Type B pancreatic cell (in vitro differentiated cells): ENCODE results near the gene MAN1A2. TPM values are rescaled to one million over a fixed set of nuclear protein-coding genes. Genes with fewer than 3 reads are reported as not detected.

Experiments
- DNase-seq: peaks from one replicate; pipeline ENCODE4 v3.0.0; 2021; ENCODE audit warnings: mixed read lengths; ENCODE audit not compliant: unreplicated experiment; ENCODE audit errors: extremely low spot score
- H3K27ac Mint-ChIP-seq: 2 replicates; pipeline ENCODE4 v1.8.0; 2021; ENCODE audit warnings: mild to moderate bottlenecking, mixed read lengths
- H3K27me3 Mint-ChIP-seq: 2 replicates; pipeline ENCODE4 v1.8.0; 2021; ENCODE audit warnings: mixed read lengths
- H3K36me3 Mint-ChIP-seq: 2 replicates; pipeline ENCODE4 v1.8.0; 2021; ENCODE audit warnings: mixed read lengths
- H3K4me1 Mint-ChIP-seq: one replicate; pipeline ENCODE4 v1.8.0; 2021; ENCODE audit warnings: mixed read lengths; ENCODE audit not compliant: unreplicated experiment
- H3K4me3 Mint-ChIP-seq: 2 replicates; pipeline ENCODE4 v1.8.0; 2021; ENCODE audit warnings: mild to moderate bottlenecking, mixed read lengths
- H3K9me3 Mint-ChIP-seq: 2 replicates; pipeline ENCODE4 v1.8.0; 2021; ENCODE audit warnings: mixed read lengths
- total RNA-seq: library from RNA; stranded (reverse); gene quantifications from 2 replicates; pipeline ENCODE4 v1.2.1, GENCODE V29; 2021; ENCODE audit warnings: low replicate concordance
- TF ChIP-seq, protein P1 (sequence below): fragments of 200-600 bp; sonication (generic); conservative IDR thresholded peaks from 2 replicates; pipeline ENCODE4 v1.5.0; 2021; ENCODE audit warnings: antibody characterized with exemption, mild to moderate bottlenecking

Gene MAN1A2
- total RNA-seq, 1 donor from 2014 or later: 56.1 TPM

DNA sequence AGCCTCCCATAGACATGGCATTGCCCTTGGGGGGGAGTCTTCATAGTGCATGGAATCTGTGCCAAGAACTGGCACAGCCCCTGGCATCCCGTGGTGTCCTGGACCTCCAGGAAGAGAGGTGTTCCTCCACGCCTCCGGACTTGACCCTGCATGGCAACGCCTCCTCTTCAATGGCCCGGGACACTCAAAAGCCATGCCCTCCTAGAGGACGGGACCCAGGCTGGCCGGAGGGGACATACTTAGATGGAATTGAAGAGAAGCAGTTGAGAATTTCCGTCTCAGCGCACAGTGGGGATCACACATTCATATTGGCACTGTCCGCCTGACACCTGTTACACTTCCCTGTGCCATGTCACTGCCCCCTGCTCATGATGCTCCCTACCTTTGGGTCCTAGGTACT is 200.2 kb downstream of the MAN1A2 start:
- Mint-ChIP-seq H3K4me3 (no peak overlapping the region), H3K27me3 (no peaks in the 10 kb centered on the region), H3K27ac (no peak overlapping the region), H3K9me3 (no peaks in the 10 kb centered on the region), H3K36me3 (no peaks in the 10 kb centered on the region), H3K4me1 (peaks cover 9% of the 10 kb centered on the region)
- peak; percentile 39 for DNase-seq
- TF ChIP-seq, protein P1, sequence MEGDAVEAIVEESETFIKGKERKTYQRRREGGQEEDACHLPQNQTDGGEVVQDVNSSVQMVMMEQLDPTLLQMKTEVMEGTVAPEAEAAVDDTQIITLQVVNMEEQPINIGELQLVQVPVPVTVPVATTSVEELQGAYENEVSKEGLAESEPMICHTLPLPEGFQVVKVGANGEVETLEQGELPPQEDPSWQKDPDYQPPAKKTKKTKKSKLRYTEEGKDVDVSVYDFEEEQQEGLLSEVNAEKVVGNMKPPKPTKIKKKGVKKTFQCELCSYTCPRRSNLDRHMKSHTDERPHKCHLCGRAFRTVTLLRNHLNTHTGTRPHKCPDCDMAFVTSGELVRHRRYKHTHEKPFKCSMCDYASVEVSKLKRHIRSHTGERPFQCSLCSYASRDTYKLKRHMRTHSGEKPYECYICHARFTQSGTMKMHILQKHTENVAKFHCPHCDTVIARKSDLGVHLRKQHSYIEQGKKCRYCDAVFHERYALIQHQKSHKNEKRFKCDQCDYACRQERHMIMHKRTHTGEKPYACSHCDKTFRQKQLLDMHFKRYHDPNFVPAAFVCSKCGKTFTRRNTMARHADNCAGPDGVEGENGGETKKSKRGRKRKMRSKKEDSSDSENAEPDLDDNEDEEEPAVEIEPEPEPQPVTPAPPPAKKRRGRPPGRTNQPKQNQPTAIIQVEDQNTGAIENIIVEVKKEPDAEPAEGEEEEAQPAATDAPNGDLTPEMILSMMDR: no peak

DNA sequence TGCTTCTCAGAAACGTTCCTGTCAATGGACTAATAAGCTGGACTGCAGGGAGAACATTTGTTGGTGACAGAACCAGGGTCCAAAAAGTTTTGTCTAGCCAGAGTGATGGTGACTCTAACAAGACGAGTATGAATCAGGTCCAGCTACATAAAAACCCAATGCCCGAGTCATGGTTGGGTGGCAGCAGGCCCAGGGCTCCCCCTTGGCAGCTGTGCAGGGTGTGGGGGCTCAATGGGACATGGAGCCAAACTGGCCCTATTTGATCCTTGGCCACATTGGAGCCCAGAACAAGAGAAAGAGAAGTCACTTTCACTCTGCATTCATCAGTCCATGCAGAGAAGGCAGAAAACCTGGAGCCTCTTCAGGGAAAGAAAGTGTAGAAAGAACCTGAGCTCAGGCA is 200.7 kb downstream of the MAN1A2 start:
- no peaks in the 10 kb centered on the region for H3K27me3 Mint-ChIP-seq
- peaks cover 13% of the 10 kb centered on the region for H3K4me1 Mint-ChIP-seq

DNA sequence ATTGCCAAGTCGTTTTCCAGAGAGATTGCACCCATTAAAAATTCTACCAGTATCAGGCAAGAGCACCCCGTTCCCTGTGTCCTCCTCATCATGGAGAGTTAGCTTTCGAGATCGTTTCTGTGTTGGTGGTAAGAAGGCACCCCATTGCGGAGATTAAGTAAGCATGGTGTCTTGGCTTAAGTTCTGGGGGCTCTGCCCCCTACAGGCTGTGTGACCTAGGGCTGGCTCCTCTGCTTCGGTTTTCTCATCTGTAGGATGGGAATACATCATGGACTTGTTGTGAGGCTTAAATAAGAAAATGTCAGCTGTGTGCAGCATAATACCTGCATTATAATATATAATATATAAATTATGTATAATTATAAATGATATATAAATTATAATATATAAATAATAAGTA is 201.8 kb downstream of the MAN1A2 start:
- H3K4me1 Mint-ChIP-seq: peaks cover 13% of the 10 kb centered on the region
- H3K4me3 Mint-ChIP-seq: no peak overlapping the region
- H3K36me3 Mint-ChIP-seq: no peaks in the 10 kb centered on the region
- DNase-seq: peak; percentile 7
- TF ChIP-seq, protein P1: no peak
- no peaks in the 10 kb centered on the region for H3K9me3 Mint-ChIP-seq
- no peak overlapping the region for H3K27ac Mint-ChIP-seq
- no peaks in the 10 kb centered on the region for H3K27me3 Mint-ChIP-seq

More for the DNA sequence above, 200.7 kb downstream of the MAN1A2 start:
- Mint-ChIP-seq H3K27ac (no peak overlapping the region), H3K9me3 (no peaks in the 10 kb centered on the region), H3K36me3 (no peaks in the 10 kb centered on the region), H3K4me3 (no peak overlapping the region)
- TF ChIP-seq, protein P1: no peak
- DNase-seq: no peak

DNA sequence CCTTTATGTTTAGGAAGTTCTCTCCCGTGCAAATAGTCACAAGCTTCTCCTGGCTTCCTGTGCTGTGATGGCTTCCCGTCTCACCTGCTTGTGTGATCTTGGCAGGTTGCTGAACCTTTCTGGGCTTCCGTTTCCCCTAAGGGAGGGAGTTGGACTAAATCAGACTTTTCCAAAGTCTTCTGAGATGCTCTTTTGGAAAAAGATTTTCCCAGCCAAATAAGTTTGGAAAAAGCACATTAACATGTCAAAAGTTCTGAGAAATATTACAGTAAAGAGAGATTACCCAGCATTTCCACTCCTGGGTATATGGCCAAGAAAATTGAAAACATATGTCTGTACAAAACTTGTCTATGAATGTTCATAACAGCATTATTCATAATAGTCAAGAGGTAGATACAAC is 202.6 kb downstream of the MAN1A2 start:
- Mint-ChIP-seq H3K27ac (peak overlapping the region; percentile 96), H3K36me3 (no peaks in the 10 kb centered on the region), H3K27me3 (no peaks in the 10 kb centered on the region), H3K4me3 (no peak overlapping the region), H3K9me3 (no peaks in the 10 kb centered on the region), H3K4me1 (peaks cover 19% of the 10 kb centered on the region)
- DNase-seq: no peak
- TF ChIP-seq, protein P1: no peak

DNA sequence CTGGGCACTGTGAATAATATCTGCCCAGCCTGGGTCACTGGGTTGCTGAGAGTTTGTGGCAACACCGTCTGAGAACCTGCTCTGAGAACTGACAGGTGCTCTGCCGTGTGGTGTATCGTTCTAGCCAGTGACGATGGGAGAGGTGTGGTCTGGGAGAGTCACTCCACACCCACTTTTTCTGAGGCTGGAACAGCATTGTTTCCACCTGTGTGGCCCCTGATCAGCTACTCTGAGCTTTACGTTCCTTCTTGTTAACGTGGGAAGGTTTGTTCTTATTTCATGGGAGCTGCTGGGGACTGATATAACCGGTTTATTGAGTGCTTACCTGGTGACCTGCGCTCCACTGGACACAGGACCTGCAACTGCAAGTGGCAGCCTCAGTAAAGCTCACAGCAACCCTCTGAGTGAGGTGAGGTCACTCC is 203.8 kb downstream of the MAN1A2 start:
- H3K36me3 Mint-ChIP-seq: no peaks in the 10 kb centered on the region
- peaks cover 19% of the 10 kb centered on the region for H3K4me1 Mint-ChIP-seq
- TF ChIP-seq, protein P1: no peak
- H3K27ac Mint-ChIP-seq: peak overlapping the region; percentile 96
- peak; percentile 67 for DNase-seq
- H3K27me3 Mint-ChIP-seq: no peaks in the 10 kb centered on the region
- H3K4me3 Mint-ChIP-seq: peak overlapping the region; percentile 20
- no peaks in the 10 kb centered on the region for H3K9me3 Mint-ChIP-seq

DNA sequence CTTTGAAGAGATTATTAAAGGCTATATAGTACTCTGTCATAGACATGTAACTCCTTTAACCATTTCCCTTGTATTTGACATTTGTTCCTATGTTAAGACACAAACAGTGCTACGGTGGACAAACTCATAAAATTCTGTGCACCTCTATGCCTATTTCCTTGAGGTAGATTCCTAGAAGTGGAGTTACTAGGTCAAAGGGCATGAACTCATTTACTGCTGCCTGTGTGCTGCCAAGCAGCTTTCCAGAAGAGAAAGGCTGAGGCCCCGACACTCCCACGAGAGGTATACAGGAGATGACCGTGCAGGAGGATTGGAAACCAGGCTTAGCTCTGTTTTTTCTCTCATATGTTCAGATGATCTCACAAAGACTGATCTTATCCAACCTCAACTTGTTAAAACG is 204.2 kb downstream of the MAN1A2 start:
- Mint-ChIP-seq H3K4me1 (peaks cover 19% of the 10 kb centered on the region), H3K4me3 (no peak overlapping the region), H3K27ac (peak overlapping the region; percentile 96), H3K27me3 (no peaks in the 10 kb centered on the region), H3K9me3 (no peaks in the 10 kb centered on the region), H3K36me3 (no peaks in the 10 kb centered on the region)
- DNase-seq: peak; percentile 27
- TF ChIP-seq, protein P1: no peak
